GM12878 (cell line): Measurements from ENCODE around the gene CTNNA2. TPM values are rescaled to one million over a fixed set of nuclear protein-coding genes. Genes with fewer than 3 reads are reported as not detected.

Source experiments
- ATAC-seq: fragments of 200-7000 bp; cut with Tn5 transposase; 3 replicates; pipeline ENCODE4 v1.9.1; 2020; ENCODE audit warnings: mild to moderate bottlenecking, moderate library complexity
- BruUV-seq: library from RNA; stranded (reverse); fragments of 400-500 nt; replicated peaks from 2 replicates; lab custom pipeline; 2021; lab: Mats Ljungman, UMichigan
- CTCF ChIA-PET: fragments of 300-600 bp; sonication (Branson Sonifier 250); formaldehyde crosslinking; extraction: SDS; loops from one replicate; lab custom pipeline; 2021; ENCODE audit warnings: inconsistent platforms; lab: Yijun Ruan, JAX
- POLR2A ChIA-PET: fragments of 350-600 bp; formaldehyde crosslinking; extraction: SDS; loops from one replicate; lab custom pipeline; 2021; ENCODE audit warnings: inconsistent platforms; lab: Charles Lee
- RAD21 ChIA-PET: fragments of 300-600 bp; sonication (Branson Sonifier 250); formaldehyde crosslinking; loops from one replicate; lab custom pipeline; 2023; ENCODE audit warnings: antibody characterized with exemption; ENCODE audit not compliant: unreplicated experiment; lab: Charles Lee
- SMC1A ChIA-PET: fragments of 300-600 bp; sonication (Branson Sonifier 250); formaldehyde crosslinking; loops from one replicate; lab custom pipeline; 2023; ENCODE audit not compliant: unreplicated experiment, uncharacterized antibody; lab: Charles Lee
- DNase-seq: peaks from one replicate; pipeline ENCODE4 v3.0.0-alpha.2; 2011; ENCODE audit warnings: low read depth, low spot score
- FAIRE-seq: peaks from 3 replicates; lab custom pipeline; 2011; peaks lifted over from hg19 to GRCh38; lab: Jason Lieb, UNC
- H2AFZ ChIP-seq: 2 replicates; pipeline ENCODE4 v1.6.0; 2011; ENCODE audit warnings: low read depth, low read length, control low read depth; ENCODE audit not compliant: control insufficient read depth
- H3K27ac ChIP-seq: 2 replicates; pipeline ENCODE4 v1.5.1; 2011; ENCODE audit warnings: control low read depth; ENCODE audit not compliant: control insufficient read depth, insufficient read depth
- H3K27me3 ChIP-seq, 2 experiments: replicated peaks in 1 of 2; 2 replicates each; pipeline versions ENCODE4 v1.6.0 to v1.6.1; 2011; ENCODE audit warnings: low read length in 1 of 2; ENCODE audit not compliant: control insufficient read depth in 2 of 2, insufficient read depth in 2 of 2
- H3K36me3 ChIP-seq, 2 experiments: 2 replicates each; pipeline ENCODE4 v1.5.1; 2011; ENCODE audit warnings: low read length in 1 of 2; ENCODE audit not compliant: control insufficient read depth in 2 of 2, insufficient read depth in 2 of 2
- H3K4me1 ChIP-seq: 2 replicates; pipeline ENCODE4 v1.6.1; 2011; ENCODE audit warnings: mild to moderate bottlenecking, low read length, moderate library complexity, mixed read lengths; ENCODE audit not compliant: control insufficient read depth, insufficient read depth
- H3K4me2 ChIP-seq: 2 replicates; pipeline ENCODE4 v1.6.0; 2011; ENCODE audit warnings: control low read depth; ENCODE audit not compliant: control insufficient read depth, insufficient read depth
- H3K4me3 ChIP-seq: fragments of 200-600 bp; sonication (generic); 2 replicates; pipeline ENCODE4 v1.5.1; 2016
- H3K79me2 ChIP-seq: 2 replicates; pipeline ENCODE4 v1.6.0; 2011; ENCODE audit warnings: low read length; ENCODE audit not compliant: control insufficient read depth, insufficient read depth
- H3K9ac ChIP-seq: 2 replicates; pipeline ENCODE4 v1.8.0; 2011; ENCODE audit warnings: low read length, control low read depth, mixed read lengths; ENCODE audit not compliant: control insufficient read depth, insufficient read depth
- H3K9me3 ChIP-seq: replicated peaks from 3 replicates; pipeline ENCODE4 v1.5.1; 2011; ENCODE audit warnings: mild to moderate bottlenecking, low read length; ENCODE audit not compliant: control insufficient read depth, insufficient read depth
- H4K20me1 ChIP-seq: 2 replicates; pipeline ENCODE4 v1.6.0; 2011; ENCODE audit not compliant: control insufficient read depth, insufficient read depth
- BHLHE40 ChIP-seq, 2 experiments: fragments of 450-650 bp in 1 of 2; IDR thresholded peaks; 2 replicates each; pipeline ENCODE4 v1.6.1; 2011 to 2017; ENCODE audit warnings: low read depth in 2 of 2, borderline replicate concordance in 1 of 2, improper control_type of control experiment in 1 of 2, low read length in 1 of 2, mild to moderate bottlenecking in 1 of 2
- CHD2 ChIP-seq: IDR thresholded peaks from 2 replicates; pipeline ENCODE4 v1.6.1; 2011; ENCODE audit warnings: low read depth, low read length, improper control_type of control experiment, borderline replicate concordance
- GABPA ChIP-seq: IDR thresholded peaks from 2 replicates; pipeline ENCODE4 v1.6.1; 2014; ENCODE audit warnings: antibody characterized with exemption, low read depth, mild to moderate bottlenecking, inconsistent platforms
- IKZF2 ChIP-seq, 2 experiments: fragments of 450-650 bp; IDR thresholded peaks; 2 replicates each; pipeline ENCODE4 v1.6.1; 2017; ENCODE audit warnings: mild to moderate bottlenecking in 2 of 2, moderate library complexity in 2 of 2
- NBN ChIP-seq: fragments of 450-650 bp; IDR thresholded peaks from 2 replicates; pipeline ENCODE4 v1.6.1; 2016
- NFYA ChIP-seq: IDR thresholded peaks from 2 replicates; pipeline ENCODE4 v1.6.1; 2011; ENCODE audit warnings: low read depth, mild to moderate bottlenecking, low read length, improper control_type of control experiment, borderline replicate concordance
- SREBF2 ChIP-seq: IDR thresholded peaks from 2 replicates; pipeline ENCODE4 v1.6.1; 2012; ENCODE audit warnings: mild to moderate bottlenecking, low read length
- ZNF24 ChIP-seq: fragments of 450-650 bp; IDR thresholded peaks from 2 replicates; pipeline ENCODE4 v1.6.1; 2017; ENCODE audit warnings: antibody characterized with exemption, mild to moderate bottlenecking
- WGBS: methylation state at CpG from one replicate; pipeline ENCODE4 v1.1.6; 2016; ENCODE audit warnings: low lambda C conversion rate; ENCODE audit not compliant: insufficient replicate concordance, insufficient coverage; ENCODE audit errors: missing lambda C conversion rate; 5-methylcytosine and 5-hydroxymethylcytosine counted together
- in situ Hi-C: fragments of 300-500 bp; cut with MboI; formaldehyde crosslinking; loops from 9 replicates; pipeline ENCODE4 v1.14.3; 2018; ENCODE audit warnings: mixed read lengths
- intact Hi-C: fragments of 100-400 bp; cut with micrococcal nuclease; formaldehyde crosslinking; loops from one replicate; pipeline ENCODE4 v1.14.2; 2022; ENCODE audit not compliant: unreplicated experiment
- polyA plus RNA-seq, 11 experiments: library from polyadenylated mRNA; depleted of rRNA in 4 of 11; unstranded in 6 of 11; stranded (reverse) in 5 of 11; fragments of >200 nt; fragmentation: Nextera tagmentation in 4 of 11; fragmentation: Illumina TruSeq in 1 of 11; extraction: Ambion mirVana in 4 of 11; extraction: Trizol in 1 of 11; gene quantifications; 1 replicate in 1 of 11; 2 replicates in 10 of 11; pipeline versions ENCODE4 v1.2.1 to v1.2.3, GENCODE V29; 2011 to 2016; ENCODE audit warnings: inconsistent platforms in 2 of 11, missing spikeins in 2 of 11, low read depth in 1 of 11
- total RNA-seq, 4 experiments: library from RNA; depleted of rRNA in 3 of 4; stranded (reverse); fragments of >200 nt in 3 of 4; fragmentation: Illumina TruSeq in 1 of 4; extraction: Trizol in 1 of 4; gene quantifications; 2 replicates each; pipeline versions ENCODE4 v1.2.1 to v1.2.3, GENCODE V29; 2013 to 2021
- TF ChIP-seq, protein P1 (sequence below): fragments of 450-650 bp; conservative IDR thresholded peaks from 2 replicates; pipeline ENCODE4 v1.6.1; 2017; ENCODE audit warnings: mild to moderate bottlenecking, moderate library complexity
- TF ChIP-seq, protein P2 (sequence below), 3 experiments: IDR thresholded peaks in 2 of 3; conservative IDR thresholded peaks in 1 of 3; 2 replicates each; pipeline ENCODE4 v1.5.1; 2011; ENCODE audit warnings: low read depth in 3 of 3, low read length in 3 of 3, mild to moderate bottlenecking in 3 of 3, control low read depth in 2 of 3, moderate library complexity in 2 of 3, inconsistent platforms in 1 of 3, mixed read lengths in 1 of 3; ENCODE audit not compliant: control insufficient read depth in 2 of 3, insufficient read depth in 1 of 3; ENCODE audit errors: extremely low read depth in 1 of 3

CTNNA2 gene
- total and polyA plus RNA-seq, 10 of the 15 experiments (the other 5 are each of a cell fraction or from before 2014, with no cell fraction given), result 2.4 to 36.2 (median 6.6) TPM

DNA sequence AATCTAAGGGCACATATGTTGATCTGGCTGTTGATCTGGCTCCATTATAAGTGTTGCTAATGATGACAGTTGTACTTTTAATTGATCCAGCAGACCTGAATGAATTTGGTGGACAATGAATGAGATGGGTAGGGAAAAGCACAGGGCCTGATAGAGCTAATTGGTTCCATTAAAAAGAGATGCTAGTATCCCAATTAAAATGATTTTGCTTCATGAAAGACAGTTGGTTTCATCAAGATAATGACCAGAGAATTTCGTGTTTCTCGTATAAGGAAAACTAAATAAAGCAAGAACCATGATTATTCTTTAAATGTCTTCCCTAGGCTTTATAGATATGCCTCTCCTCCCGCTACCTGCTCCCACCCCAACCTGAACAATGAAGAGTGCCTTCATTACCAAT lies 900.3 kb downstream of the CTNNA2 start:
- no peak for TF ChIP-seq GABPA
- TF ChIP-seq BHLHE40 (IDR thresholded peaks at IDR 0.05; ENCODE audit: borderline replicate concordance in 1 of 2, low read depth in 2 of 2, low read length in 1 of 2), result no peak
- TF ChIP-seq NBN, result no peak
- no peak for TF ChIP-seq SREBF2
- TF ChIP-seq, protein P1, sequence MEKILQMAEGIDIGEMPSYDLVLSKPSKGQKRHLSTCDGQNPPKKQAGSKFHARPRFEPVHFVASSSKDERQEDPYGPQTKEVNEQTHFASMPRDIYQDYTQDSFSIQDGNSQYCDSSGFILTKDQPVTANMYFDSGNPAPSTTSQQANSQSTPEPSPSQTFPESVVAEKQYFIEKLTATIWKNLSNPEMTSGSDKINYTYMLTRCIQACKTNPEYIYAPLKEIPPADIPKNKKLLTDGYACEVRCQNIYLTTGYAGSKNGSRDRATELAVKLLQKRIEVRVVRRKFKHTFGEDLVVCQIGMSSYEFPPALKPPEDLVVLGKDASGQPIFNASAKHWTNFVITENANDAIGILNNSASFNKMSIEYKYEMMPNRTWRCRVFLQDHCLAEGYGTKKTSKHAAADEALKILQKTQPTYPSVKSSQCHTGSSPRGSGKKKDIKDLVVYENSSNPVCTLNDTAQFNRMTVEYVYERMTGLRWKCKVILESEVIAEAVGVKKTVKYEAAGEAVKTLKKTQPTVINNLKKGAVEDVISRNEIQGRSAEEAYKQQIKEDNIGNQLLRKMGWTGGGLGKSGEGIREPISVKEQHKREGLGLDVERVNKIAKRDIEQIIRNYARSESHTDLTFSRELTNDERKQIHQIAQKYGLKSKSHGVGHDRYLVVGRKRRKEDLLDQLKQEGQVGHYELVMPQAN, result no peak
- TF ChIP-seq IKZF2 (IDR thresholded peaks at IDR 0.05), result no peak
- TF ChIP-seq, protein P2, sequence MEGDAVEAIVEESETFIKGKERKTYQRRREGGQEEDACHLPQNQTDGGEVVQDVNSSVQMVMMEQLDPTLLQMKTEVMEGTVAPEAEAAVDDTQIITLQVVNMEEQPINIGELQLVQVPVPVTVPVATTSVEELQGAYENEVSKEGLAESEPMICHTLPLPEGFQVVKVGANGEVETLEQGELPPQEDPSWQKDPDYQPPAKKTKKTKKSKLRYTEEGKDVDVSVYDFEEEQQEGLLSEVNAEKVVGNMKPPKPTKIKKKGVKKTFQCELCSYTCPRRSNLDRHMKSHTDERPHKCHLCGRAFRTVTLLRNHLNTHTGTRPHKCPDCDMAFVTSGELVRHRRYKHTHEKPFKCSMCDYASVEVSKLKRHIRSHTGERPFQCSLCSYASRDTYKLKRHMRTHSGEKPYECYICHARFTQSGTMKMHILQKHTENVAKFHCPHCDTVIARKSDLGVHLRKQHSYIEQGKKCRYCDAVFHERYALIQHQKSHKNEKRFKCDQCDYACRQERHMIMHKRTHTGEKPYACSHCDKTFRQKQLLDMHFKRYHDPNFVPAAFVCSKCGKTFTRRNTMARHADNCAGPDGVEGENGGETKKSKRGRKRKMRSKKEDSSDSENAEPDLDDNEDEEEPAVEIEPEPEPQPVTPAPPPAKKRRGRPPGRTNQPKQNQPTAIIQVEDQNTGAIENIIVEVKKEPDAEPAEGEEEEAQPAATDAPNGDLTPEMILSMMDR (IDR thresholded peaks at IDR 0.05 in 2 of 3, conservative IDR thresholded peaks at IDR 0.05 in 1 of 3; ENCODE audit: control insufficient read depth in 2 of 3, extremely low read depth in 1 of 3, insufficient read depth in 1 of 3, low read depth in 3 of 3, low read length in 3 of 3), result no peak
- no peak for TF ChIP-seq CHD2
- TF ChIP-seq NFYA, result no peak
- no peak for TF ChIP-seq ZNF24
- TF ChIP-seq, all 136 proteins: peak for 0
- Histone ChIP-seq H3K4me2 (no peak overlapping the region), H3K4me1 (no peaks in the 10 kb centered on the region), H3K79me2 (no peaks in the 10 kb centered on the region), H3K27ac (no peak overlapping the region), H3K36me3 (no peaks in the 10 kb centered on the region), H3K9ac (no peak overlapping the region), H3K9me3 (no peaks in the 10 kb centered on the region; the same call in 2 of the 3 replicates), H3K27me3 (no peaks in the 10 kb centered on the region), H3K4me3 (no peak overlapping the region), H2AFZ (no peak overlapping the region), H4K20me1 (no peaks in the 10 kb centered on the region)
- POLR2A ChIA-PET, result no interaction called here
- no peak for FAIRE-seq
- in situ Hi-C loops (no loop called here), intact Hi-C loops (no loop called here)
- no TSS peak for BruUV-seq
- SMC1A ChIA-PET, result no interaction called here
- WGBS, result 2% methylated on average over 3 of the region's 3 CpGs
- CTCF ChIA-PET, result no interaction called here
- ATAC-seq, result no peak
- DNase-seq, result no peak
- RAD21 ChIA-PET, result no interaction called here
